ENCODE measurements around the gene ZBED4.

ZBED4 gene

DNA sequence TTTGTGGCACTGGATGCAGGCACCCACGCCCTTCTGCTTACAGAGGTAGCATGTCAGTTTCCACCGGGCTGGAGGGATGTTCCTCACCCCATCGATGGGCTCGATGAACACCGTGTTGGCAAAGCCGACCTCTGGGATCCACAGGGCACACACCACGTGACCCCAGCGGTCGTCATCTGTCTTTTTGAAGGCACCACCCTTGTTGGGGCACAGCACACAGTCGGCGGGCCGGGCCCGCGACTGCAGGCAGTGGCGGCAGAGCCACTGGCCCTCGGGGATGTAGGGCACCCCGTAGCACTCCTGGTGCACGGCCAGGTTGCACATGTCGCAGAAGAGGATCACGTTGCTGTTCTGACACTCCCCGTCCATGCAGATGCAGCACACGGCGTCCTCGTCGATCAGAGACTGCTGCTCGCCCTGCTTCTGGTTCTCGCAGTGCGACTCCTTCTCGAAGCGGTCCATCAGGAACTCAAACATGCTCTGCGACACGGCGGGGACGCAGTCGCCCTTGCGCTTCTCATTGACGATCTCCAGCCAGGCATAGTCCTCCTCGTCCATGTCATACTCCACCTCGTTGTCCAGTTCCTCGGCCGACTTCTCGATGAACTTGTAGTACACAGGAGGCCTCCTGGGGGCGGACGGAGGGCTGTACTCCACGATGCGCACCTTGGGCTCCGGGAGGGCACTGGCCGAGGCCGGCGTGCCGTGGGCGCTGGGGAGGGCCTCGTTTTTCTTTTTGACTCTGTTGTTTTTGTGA, 30.2 kb upstream of the ZBED4 start:
- Histone ChIP-seq H3K4me2 (ENCODE audit: low read length) (no peak overlapping the region), H3K4me1 (ENCODE audit: low read length) (peaks cover 9% of the 10 kb centered on the region; the same call in 1 of the 2 replicates), H3K27me3 (ENCODE audit: low read depth, low read length) (no peaks in the 10 kb centered on the region), H3K9me3 (ENCODE audit: insufficient read depth, low read length) (no peaks in the 10 kb centered on the region), H3K79me2 (ENCODE audit: low read length) (peaks cover 91% of the 10 kb centered on the region), H4K20me1 (ENCODE audit: insufficient read depth, low read length) (peaks cover 42% of the 10 kb centered on the region), H3K4me3 (ENCODE audit: low read length) (no peak overlapping the region), H3K9ac (ENCODE audit: low read length) (no peak overlapping the region), H2AFZ (ENCODE audit: low read depth, low read length) (no peak overlapping the region), H3K27ac (ENCODE audit: low read length) (no peak overlapping the region), H3K36me3 (replicated peaks; ENCODE audit: low read depth, low read length) (peaks cover 23% of the 10 kb centered on the region)
- no peak for TF ChIP-seq CTCF (IDR thresholded peaks at IDR 0.05; ENCODE audit: low read depth, low read length)
- no peak for TF ChIP-seq EZH2phosphoT487 (IDR thresholded peaks at IDR 0.05; ENCODE audit: low read depth)

DNA sequence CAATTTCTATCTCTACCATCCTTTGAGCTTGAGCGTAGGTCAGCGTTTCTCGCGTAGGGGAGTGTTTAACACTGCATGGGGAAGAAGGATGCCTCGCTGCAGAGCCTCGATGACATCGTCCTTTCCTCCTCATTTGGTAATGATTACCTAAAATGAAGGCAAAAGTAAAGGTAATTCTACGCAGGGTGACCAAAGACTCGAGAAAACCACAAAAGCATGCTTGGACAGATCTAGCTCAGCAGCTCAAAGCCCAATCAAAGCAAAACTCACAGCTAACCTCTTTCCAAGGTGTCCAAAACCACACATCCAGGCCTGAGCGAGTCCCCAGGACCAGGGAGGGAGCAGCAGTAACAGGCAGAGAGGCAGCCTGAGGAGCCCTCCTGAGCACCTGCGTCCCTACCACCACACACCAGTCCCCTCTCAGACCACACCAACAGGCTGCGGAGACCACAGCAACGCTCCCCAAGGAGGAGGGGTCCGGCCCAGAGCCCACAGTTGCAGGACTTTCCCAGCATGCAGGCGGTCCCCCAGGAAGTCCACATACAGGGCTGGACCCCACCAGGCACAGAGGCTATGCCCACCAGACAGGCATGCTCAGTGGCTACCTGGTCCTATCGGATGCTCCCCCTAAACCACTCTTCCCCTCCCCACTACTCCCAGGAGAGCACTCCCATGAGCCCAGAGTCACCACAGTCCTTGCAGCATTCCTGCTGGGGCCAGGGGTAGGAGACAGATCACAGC, 29.3 kb upstream of the ZBED4 start:
- H3K79me2 ChIP-seq (ENCODE audit: low read length) = peaks cover 82% of the 10 kb centered on the region
- peaks cover 25% of the 10 kb centered on the region for H3K36me3 ChIP-seq (replicated peaks; ENCODE audit: low read depth, low read length)
- no peaks in the 10 kb centered on the region for H3K27me3 ChIP-seq (ENCODE audit: low read depth, low read length)
- TF ChIP-seq CTCF (IDR thresholded peaks at IDR 0.05; ENCODE audit: low read depth, low read length) = no peak
- no peak for TF ChIP-seq EZH2phosphoT487 (IDR thresholded peaks at IDR 0.05; ENCODE audit: low read depth)
- H3K9ac ChIP-seq (ENCODE audit: low read length) = no peak overlapping the region
- H3K4me3 ChIP-seq (ENCODE audit: low read length) = no peak overlapping the region
- H3K9me3 ChIP-seq (ENCODE audit: insufficient read depth, low read length) = no peaks in the 10 kb centered on the region
- H3K27ac ChIP-seq (ENCODE audit: low read length) = no peak overlapping the region
- peaks cover 42% of the 10 kb centered on the region for H4K20me1 ChIP-seq (ENCODE audit: insufficient read depth, low read length)
- H2AFZ ChIP-seq (ENCODE audit: low read depth, low read length) = no peak overlapping the region
- H3K4me1 ChIP-seq (ENCODE audit: low read length) = peaks cover 9% of the 10 kb centered on the region
- H3K4me2 ChIP-seq (ENCODE audit: low read length) = no peak overlapping the region

GRCh38 chr22:49824936-49825335, 28.7 kb upstream of the ZBED4 start:
- TF ChIP-seq EZH2phosphoT487 (IDR thresholded peaks at IDR 0.05; ENCODE audit: low read depth) (no peak), CTCF (IDR thresholded peaks at IDR 0.05; ENCODE audit: low read depth, low read length) (no peak)

DNA sequence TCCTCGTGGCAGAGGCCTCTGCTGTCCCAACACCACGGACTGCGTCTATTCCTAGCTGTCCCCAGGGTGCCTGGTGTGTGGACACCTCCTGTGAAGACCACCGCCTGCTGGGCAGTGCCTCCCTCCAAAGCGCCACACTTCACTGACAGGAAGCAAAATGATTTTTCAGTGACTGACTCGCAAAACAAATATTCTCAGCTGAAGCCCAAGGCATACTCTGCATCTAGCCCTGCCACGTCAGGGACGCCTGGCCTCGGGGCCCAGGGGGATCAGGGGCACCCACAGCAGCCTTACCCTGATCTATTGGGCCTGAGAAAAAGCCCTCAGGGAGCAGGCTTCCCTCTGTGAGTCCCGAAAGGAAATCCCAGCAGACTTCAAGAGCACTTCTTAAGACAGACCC, 28.2 kb upstream of the ZBED4 start:
- H3K4me2 ChIP-seq (ENCODE audit: low read length) = peak overlapping the region; percentile 97
- H3K9me3 ChIP-seq (ENCODE audit: insufficient read depth, low read length) = no peaks in the 10 kb centered on the region; the same call in 1 of the 2 replicates
- no peak for TF ChIP-seq EZH2phosphoT487 (IDR thresholded peaks at IDR 0.05; ENCODE audit: low read depth)
- TF ChIP-seq CTCF (IDR thresholded peaks at IDR 0.05; ENCODE audit: low read depth, low read length) = no peak
- H3K9ac ChIP-seq (ENCODE audit: low read length) = peak overlapping the region; percentile 91; the same call in 1 of the 2 replicates
- H2AFZ ChIP-seq (ENCODE audit: low read depth, low read length) = no peak overlapping the region
- H3K27ac ChIP-seq (ENCODE audit: low read length) = no peak overlapping the region
- H3K4me1 ChIP-seq (ENCODE audit: low read length) = peaks cover 17% of the 10 kb centered on the region
- H3K27me3 ChIP-seq (ENCODE audit: low read depth, low read length) = no peaks in the 10 kb centered on the region
- H3K4me3 ChIP-seq (ENCODE audit: low read length) = peak overlapping the region; percentile 99
- H3K36me3 ChIP-seq (replicated peaks; ENCODE audit: low read depth, low read length) = peaks cover 22% of the 10 kb centered on the region
- H4K20me1 ChIP-seq (ENCODE audit: insufficient read depth, low read length) = peaks cover 42% of the 10 kb centered on the region
- H3K79me2 ChIP-seq (ENCODE audit: low read length) = peaks cover 72% of the 10 kb centered on the region

More at GRCh38 chr22:49824936-49825335, 28.7 kb upstream of the ZBED4 start:
- Histone ChIP-seq H3K4me1 (ENCODE audit: low read length) (peaks cover 15% of the 10 kb centered on the region), H3K79me2 (ENCODE audit: low read length) (peaks cover 77% of the 10 kb centered on the region), H3K27me3 (ENCODE audit: low read depth, low read length) (no peaks in the 10 kb centered on the region), H3K9me3 (ENCODE audit: insufficient read depth, low read length) (no peaks in the 10 kb centered on the region; the same call in 1 of the 2 replicates), H3K4me3 (ENCODE audit: low read length) (no peak overlapping the region), H2AFZ (ENCODE audit: low read depth, low read length) (no peak overlapping the region), H3K27ac (ENCODE audit: low read length) (no peak overlapping the region), H4K20me1 (ENCODE audit: insufficient read depth, low read length) (peaks cover 42% of the 10 kb centered on the region), H3K4me2 (ENCODE audit: low read length) (no peak overlapping the region), H3K36me3 (replicated peaks; ENCODE audit: low read depth, low read length) (peaks cover 26% of the 10 kb centered on the region), H3K9ac (ENCODE audit: low read length) (no peak overlapping the region)

Measured in OCI-LY3 (cell line).